ENCODE measurements around the gene TOX2.
A peak's percentile ranks its signal among the peaks of the same experiment; 100 is the strongest.

The TOX2 gene

GRCh38 chr20:44075950-44076232 is 161.2 kb downstream of the TOX2 start:
- DNase-seq (ENCODE audit: low read depth): no peak
- TF ChIP-seq, protein P1, sequence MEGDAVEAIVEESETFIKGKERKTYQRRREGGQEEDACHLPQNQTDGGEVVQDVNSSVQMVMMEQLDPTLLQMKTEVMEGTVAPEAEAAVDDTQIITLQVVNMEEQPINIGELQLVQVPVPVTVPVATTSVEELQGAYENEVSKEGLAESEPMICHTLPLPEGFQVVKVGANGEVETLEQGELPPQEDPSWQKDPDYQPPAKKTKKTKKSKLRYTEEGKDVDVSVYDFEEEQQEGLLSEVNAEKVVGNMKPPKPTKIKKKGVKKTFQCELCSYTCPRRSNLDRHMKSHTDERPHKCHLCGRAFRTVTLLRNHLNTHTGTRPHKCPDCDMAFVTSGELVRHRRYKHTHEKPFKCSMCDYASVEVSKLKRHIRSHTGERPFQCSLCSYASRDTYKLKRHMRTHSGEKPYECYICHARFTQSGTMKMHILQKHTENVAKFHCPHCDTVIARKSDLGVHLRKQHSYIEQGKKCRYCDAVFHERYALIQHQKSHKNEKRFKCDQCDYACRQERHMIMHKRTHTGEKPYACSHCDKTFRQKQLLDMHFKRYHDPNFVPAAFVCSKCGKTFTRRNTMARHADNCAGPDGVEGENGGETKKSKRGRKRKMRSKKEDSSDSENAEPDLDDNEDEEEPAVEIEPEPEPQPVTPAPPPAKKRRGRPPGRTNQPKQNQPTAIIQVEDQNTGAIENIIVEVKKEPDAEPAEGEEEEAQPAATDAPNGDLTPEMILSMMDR (conservative IDR thresholded peaks at IDR 0.05; ENCODE audit: low read depth, low read length): no peak
- H3K4me3 ChIP-seq (ENCODE audit: low read length): no peak overlapping the region

DNA sequence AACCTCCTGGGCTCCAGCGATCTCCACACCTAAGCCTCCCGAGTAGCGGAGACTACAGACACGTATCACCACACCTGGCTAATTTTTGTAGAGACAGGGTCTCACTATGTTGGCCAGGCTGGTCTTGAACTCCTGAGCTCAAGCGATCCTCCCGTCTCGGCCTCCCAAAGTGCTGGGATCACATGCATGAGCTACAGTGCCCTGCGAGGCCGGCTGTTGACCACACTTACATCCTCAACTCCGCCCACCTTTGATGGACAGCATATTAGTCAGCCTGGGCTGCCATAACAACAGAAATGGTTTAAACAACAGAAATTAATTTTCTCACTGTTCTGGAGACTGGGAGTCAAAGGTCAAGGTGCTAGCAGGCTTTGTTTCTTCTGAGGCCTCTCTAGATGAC is 164.6 kb downstream of the TOX2 start:
- TF ChIP-seq, protein P1 (conservative IDR thresholded peaks at IDR 0.05; ENCODE audit: low read depth, low read length): no peak
- no peak for DNase-seq (ENCODE audit: low read depth)
- no peak overlapping the region for H3K4me3 ChIP-seq (ENCODE audit: low read length)

DNA sequence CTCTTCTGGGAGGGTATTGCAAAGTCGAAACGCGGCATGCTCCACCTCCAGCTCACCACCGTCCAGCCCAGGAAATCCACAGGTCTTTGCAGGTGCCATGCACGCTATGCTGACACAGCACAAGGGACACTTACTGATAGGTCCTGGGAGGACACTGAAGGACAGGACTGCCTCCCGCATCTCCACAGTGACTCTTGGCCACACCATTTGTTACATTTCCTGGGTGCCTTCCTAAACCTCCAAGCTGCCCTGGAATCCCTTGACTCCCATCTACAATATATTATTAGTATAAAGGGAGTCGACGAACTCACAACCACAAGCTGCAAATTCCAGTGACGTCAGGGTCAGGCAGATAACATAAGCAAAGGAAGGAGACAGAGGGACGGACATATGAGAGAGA is 165.4 kb downstream of the TOX2 start:
- DNase-seq (ENCODE audit: low read depth): no peak
- TF ChIP-seq, protein P1 (conservative IDR thresholded peaks at IDR 0.05; ENCODE audit: low read depth, low read length): no peak
- no peak overlapping the region for H3K4me3 ChIP-seq (ENCODE audit: low read length)

- H3K4me3 ChIP-seq (ENCODE audit: low read length): no peak overlapping the region
- DNase-seq (ENCODE audit: low read depth): no peak
- TF ChIP-seq, protein P1 (conservative IDR thresholded peaks at IDR 0.05; ENCODE audit: low read depth, low read length): peak; percentile 98
Measured at GRCh38 chr20:44080646-44081267, 166.1 kb downstream of the TOX2 start.

- TF ChIP-seq, protein P1 (conservative IDR thresholded peaks at IDR 0.05; ENCODE audit: low read depth, low read length): no peak
- DNase-seq (ENCODE audit: low read depth): no peak
- H3K4me3 ChIP-seq (ENCODE audit: low read length): no peak overlapping the region
Measured at GRCh38 chr20:44081476-44081875, 166.8 kb downstream of the TOX2 start.

GRCh38 chr20:44081888-44082287 is 167.2 kb downstream of the TOX2 start:
- DNase-seq (ENCODE audit: low read depth): no peak
- TF ChIP-seq, protein P1 (conservative IDR thresholded peaks at IDR 0.05; ENCODE audit: low read depth, low read length): no peak
- no peak overlapping the region for H3K4me3 ChIP-seq (ENCODE audit: low read length)

DNA sequence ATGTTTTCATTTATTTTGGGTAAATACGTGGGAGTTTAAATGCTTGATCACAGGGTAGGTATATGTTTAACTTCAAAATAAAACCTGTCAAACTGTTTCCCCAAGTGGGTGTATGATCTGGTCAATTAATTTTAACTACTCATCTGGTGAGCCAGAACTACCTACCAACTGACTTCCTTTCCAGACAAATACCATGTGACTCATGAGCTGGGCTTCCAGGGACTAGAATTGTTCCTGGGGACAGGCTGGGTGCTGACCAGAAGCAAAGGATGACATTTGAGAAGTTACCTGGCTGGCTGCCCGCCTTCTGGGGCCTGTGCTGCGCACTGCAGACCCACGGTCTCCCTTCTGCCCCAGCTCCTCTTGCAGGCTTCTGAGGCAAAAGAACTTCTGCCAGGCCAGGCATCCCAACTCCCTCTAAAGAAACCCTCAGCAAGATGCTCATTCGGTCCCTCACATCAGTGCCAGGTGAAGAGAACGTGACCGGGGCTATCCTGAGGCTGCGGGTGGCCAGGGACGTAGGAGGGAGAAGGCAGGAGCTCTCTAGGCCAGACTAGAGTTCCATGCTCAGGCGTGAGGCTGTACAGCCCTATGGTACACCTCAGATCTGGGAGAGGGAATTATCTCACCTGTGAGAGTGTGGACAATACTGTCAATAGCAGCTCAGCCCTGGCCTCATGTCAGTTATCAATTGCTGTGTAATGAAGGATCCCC is 168.7 kb downstream of the TOX2 start:
- no peak overlapping the region for H3K4me3 ChIP-seq (ENCODE audit: low read length)
- TF ChIP-seq, protein P1 (conservative IDR thresholded peaks at IDR 0.05; ENCODE audit: low read depth, low read length): no peak
- DNase-seq (ENCODE audit: low read depth): no peak
